IMR-90 (cell line): ENCODE results near the gene P2RX7. TPM values are rescaled to one million over a fixed set of nuclear protein-coding genes. Genes with fewer than 3 reads are reported as not detected.

Experiments used
- ATAC-seq: fragments of 200-7000 bp; cut with Tn5 transposase; 2 replicates; pipeline ENCODE4 v1.9.1; 2020; ENCODE audit warnings: low read depth, mild to moderate bottlenecking, moderate library complexity
- BruUV-seq: library from RNA; stranded (reverse); fragments of 400-500 nt; replicated peaks from 2 replicates; lab custom pipeline; 2021; lab: Mats Ljungman, UMichigan
- CTCF ChIA-PET: fragments of 300-600 bp; formaldehyde crosslinking; extraction: SDS; loops from one replicate; lab custom pipeline; 2021; ENCODE audit warnings: antibody characterized with exemption; lab: Yijun Ruan, JAX
- POLR2A ChIA-PET: fragments of 300-600 bp; sonication (Branson Sonifier 250); formaldehyde crosslinking; loops from one replicate; lab custom pipeline; 2022; ENCODE audit warnings: antibody characterized with exemption; ENCODE audit not compliant: unreplicated experiment; lab: Charles Lee
- DNase-seq: peaks from one replicate; pipeline ENCODE4 v3.0.0; 2013
- H2AFZ ChIP-seq: replicated peaks from 2 replicates; pipeline ENCODE3; 2013; ENCODE audit warnings: low read length, mild to moderate bottlenecking; ENCODE audit not compliant: poor library complexity
- H2AK5ac ChIP-seq: 2 replicates; pipeline ENCODE4 v1.6.1; 2013; ENCODE audit warnings: low read depth, low read length, inconsistent platforms
- H2AK9ac ChIP-seq: replicated peaks from 2 replicates; pipeline ENCODE3; 2013; ENCODE audit warnings: mild to moderate bottlenecking, low read depth, low read length, moderate library complexity; ENCODE audit not compliant: poor library complexity
- H2BK120ac ChIP-seq: 2 replicates; pipeline ENCODE4 v1.6.1; 2013; ENCODE audit warnings: low read depth, low read length, inconsistent platforms
- H2BK15ac ChIP-seq: 3 replicates; pipeline ENCODE4 v1.6.1; 2013; ENCODE audit warnings: low read depth, low read length, inconsistent platforms
- H2BK20ac ChIP-seq: 2 replicates; pipeline ENCODE4 v1.6.1; 2013; ENCODE audit warnings: low read depth, mild to moderate bottlenecking, inconsistent platforms, low read length, moderate library complexity
- H2BK5ac ChIP-seq: 2 replicates; pipeline ENCODE4 v1.6.1; 2013; ENCODE audit warnings: mild to moderate bottlenecking, low read depth, low read length, inconsistent platforms; ENCODE audit not compliant: poor library complexity, severe bottlenecking
- H3K14ac ChIP-seq: replicated peaks from 2 replicates; pipeline ENCODE4 v1.6.1; 2013; ENCODE audit warnings: low read depth, low read length, inconsistent platforms
- H3K18ac ChIP-seq: 2 replicates; pipeline ENCODE4 v1.6.1; 2013; ENCODE audit warnings: low read depth, low read length, control low read depth
- H3K23ac ChIP-seq: 2 replicates; pipeline ENCODE4 v1.6.1; 2013; ENCODE audit warnings: low read depth, low read length, inconsistent platforms
- H3K27ac ChIP-seq: 2 replicates; pipeline ENCODE4 v1.5.1; 2013; ENCODE audit warnings: mild to moderate bottlenecking, control low read depth, low read length; ENCODE audit not compliant: insufficient read depth
- H3K27me3 ChIP-seq: 2 replicates; pipeline ENCODE4 v1.6.1; 2013; ENCODE audit warnings: low read length; ENCODE audit not compliant: control insufficient read depth, insufficient read depth
- H3K36me3 ChIP-seq: 2 replicates; pipeline ENCODE4 v1.6.1; 2013; ENCODE audit warnings: low read length, mixed read lengths; ENCODE audit not compliant: control insufficient read depth, insufficient read depth
- H3K4ac ChIP-seq: 2 replicates; pipeline ENCODE4 v1.6.1; 2013; ENCODE audit warnings: low read depth, low read length, inconsistent platforms
- H3K4me1 ChIP-seq: 2 replicates; pipeline ENCODE4 v1.6.1; 2013; ENCODE audit warnings: low read length, mixed read lengths; ENCODE audit not compliant: control insufficient read depth, insufficient read depth
- H3K4me2 ChIP-seq: 2 replicates; pipeline ENCODE4 v1.6.1; 2013; ENCODE audit warnings: low read depth, mild to moderate bottlenecking, control low read depth, low read length, moderate library complexity
- H3K4me3 ChIP-seq: 2 replicates; pipeline ENCODE4 v1.5.1; 2013; ENCODE audit warnings: low read depth, mild to moderate bottlenecking, control low read depth, low read length, moderate library complexity; ENCODE audit not compliant: insufficient read depth
- H3K56ac ChIP-seq: 2 replicates; pipeline ENCODE4 v1.6.1; 2013; ENCODE audit warnings: low read length, inconsistent platforms; ENCODE audit not compliant: insufficient read depth; ENCODE audit errors: extremely low read depth
- H3K79me1 ChIP-seq, 2 experiments: 2 replicates each; pipeline ENCODE4 v1.6.1; 2013; ENCODE audit warnings: low read length in 2 of 2, inconsistent platforms in 1 of 2, low read depth in 1 of 2
- H3K9ac ChIP-seq: 2 replicates; pipeline ENCODE4 v1.6.1; 2013; ENCODE audit warnings: low read depth, low read length, control low read depth
- H3K9me1 ChIP-seq: 2 replicates; pipeline ENCODE4 v1.6.1; 2013; ENCODE audit warnings: low read length, inconsistent platforms; ENCODE audit not compliant: insufficient read depth
- H3K9me3 ChIP-seq: 2 replicates; pipeline ENCODE4 v1.6.1; 2013; ENCODE audit warnings: low read length; ENCODE audit not compliant: control insufficient read depth, insufficient read depth
- H4K20me1 ChIP-seq: 2 replicates; pipeline ENCODE4 v1.6.1; 2013; ENCODE audit warnings: low read length, inconsistent platforms; ENCODE audit not compliant: insufficient read depth
- H4K5ac ChIP-seq: 2 replicates; pipeline ENCODE4 v1.6.1; 2013; ENCODE audit warnings: mild to moderate bottlenecking, low read depth, low read length, control low read depth
- H4K8ac ChIP-seq, 2 experiments: 2 replicates each; pipeline ENCODE4 v1.6.1; 2013; ENCODE audit warnings: low read depth in 2 of 2, low read length in 2 of 2, control low read depth in 1 of 2, inconsistent platforms in 1 of 2
- H4K91ac ChIP-seq: 2 replicates; pipeline ENCODE4 v1.6.1; 2013; ENCODE audit warnings: low read depth, low read length, inconsistent platforms; ENCODE audit not compliant: insufficient read depth
- CEBPB ChIP-seq: IDR thresholded peaks from 2 replicates; pipeline ENCODE4 v1.6.1; 2012; ENCODE audit warnings: low read depth, low read length, improper control_type of control experiment
- CHD1 ChIP-seq: IDR thresholded peaks from 2 replicates; pipeline ENCODE4 v1.6.1; 2012; ENCODE audit warnings: low read depth, low read length, improper control_type of control experiment
- FOS ChIP-seq: fragments of 150-350 bp; IDR thresholded peaks from 2 replicates; pipeline ENCODE4 v1.6.1; 2016; ENCODE audit warnings: low read depth, low read length
- MXI1 ChIP-seq: IDR thresholded peaks from 2 replicates; pipeline ENCODE4 v1.6.1; 2012; ENCODE audit warnings: low read depth, mild to moderate bottlenecking, low read length, moderate library complexity, borderline replicate concordance
- NFE2L2 ChIP-seq: fragments of 150-350 bp; IDR thresholded peaks from 2 replicates; pipeline ENCODE4 v1.6.1; 2016; ENCODE audit warnings: low read depth, mild to moderate bottlenecking, low read length
- POLR2A ChIP-seq: IDR thresholded peaks from 2 replicates; pipeline ENCODE4 v1.6.1; 2012; ENCODE audit warnings: mild to moderate bottlenecking, low read depth, low read length
- RAD21 ChIP-seq: IDR thresholded peaks from 2 replicates; pipeline ENCODE4 v1.6.1; 2012; ENCODE audit warnings: low read length, improper control_type of control experiment
- SMC3 ChIP-seq: fragments of 150-350 bp; IDR thresholded peaks from 2 replicates; pipeline ENCODE4 v1.6.1; 2016; ENCODE audit warnings: low read depth, mild to moderate bottlenecking, antibody characterized with exemption, low read length, moderate library complexity
- WGBS, 2 experiments: methylation state at CpG; one replicate each; pipeline versions ENCODE4 v1.1.5 to v1.1.7; 2013; ENCODE audit warnings: missing lambda C conversion rate in 2 of 2; ENCODE audit not compliant: insufficient read length in 1 of 2; ENCODE audit errors: extremely low coverage in 2 of 2; 5-methylcytosine and 5-hydroxymethylcytosine counted together
- dilution Hi-C: fragments of 300-500 bp; cut with HindIII; formaldehyde crosslinking; loops from one replicate; pipeline ENCODE4 v1.14.3; 2018; ENCODE audit warnings: low sequenced_read_pairs; ENCODE audit not compliant: unreplicated experiment
- in situ Hi-C: fragments of 300-500 bp; cut with MboI; formaldehyde crosslinking; loops from 3 replicates; pipeline ENCODE4 v1.14.3; 2019; ENCODE audit warnings: low sequenced_read_pairs, inconsistent platforms, mixed read lengths
- intact Hi-C: fragments of 100-400 bp; cut with micrococcal nuclease; formaldehyde crosslinking; loops from 2 replicates; pipeline ENCODE4 v1.10.0; 2022
- polyA plus RNA-seq, 3 experiments: library from polyadenylated mRNA; depleted of rRNA; stranded (reverse); fragments of >200 nt; gene quantifications; 2 replicates each; pipeline ENCODE4 v1.2.3, GENCODE V29; 2012; ENCODE audit warnings: low replicate concordance in 1 of 3
- total RNA-seq: library from RNA; depleted of rRNA; stranded (reverse); fragments of >200 nt; gene quantifications from 2 replicates; pipeline ENCODE4 v1.2.3, GENCODE V29; 2012
- TF ChIP-seq, protein P1 (sequence below): conservative IDR thresholded peaks from 2 replicates; pipeline ENCODE4 v1.5.1; 2012; ENCODE audit warnings: mild to moderate bottlenecking, low read depth, low read length, improper control_type of control experiment

Gene P2RX7
- total and polyA plus RNA-seq, 2 of the 4 experiments (the other 2 are of a cell fraction) = 0.07 to 0.18 TPM

- CTCF ChIA-PET = no interaction called here
- BruUV-seq = no TSS peak
- Histone ChIP-seq H3K36me3 (no peaks in the 10 kb centered on the region), H2AK5ac (no peak overlapping the region), H2AK9ac (no peak overlapping the region), H3K4me3 (no peak overlapping the region), H4K91ac (no peak overlapping the region), H2BK20ac (no peak overlapping the region), H3K23ac (no peak overlapping the region), H4K5ac (no peak overlapping the region), H3K27ac (no peak overlapping the region), H3K14ac (no peak overlapping the region), H3K4me2 (no peak overlapping the region), H2BK5ac (no peak overlapping the region), H2BK120ac (no peak overlapping the region), H4K20me1 (no peaks in the 10 kb centered on the region), H2BK15ac (no peak overlapping the region), H3K4me1 (peaks cover 4% of the 10 kb centered on the region), H3K9me1 (no peaks in the 10 kb centered on the region), H2AFZ (no peak overlapping the region), H3K18ac (no peak overlapping the region), H4K8ac (no peak overlapping the region), H3K27me3 (peaks cover 12% of the 10 kb centered on the region), H3K4ac (no peak overlapping the region), H3K79me1 (no peaks in the 10 kb centered on the region), H3K9me3 (no peaks in the 10 kb centered on the region), H3K9ac (no peak overlapping the region), H3K56ac (no peak overlapping the region)
- in situ Hi-C loops (no loop called here), intact Hi-C loops (no loop called here), dilution Hi-C loops (no loop called here)
- TF ChIP-seq POLR2A (no peak), RAD21 (no peak), SMC3 (no peak), NFE2L2 (no peak), CEBPB (no peak), FOS (no peak), CHD1 (no peak), MXI1 (no peak)
- TF ChIP-seq, protein P1, sequence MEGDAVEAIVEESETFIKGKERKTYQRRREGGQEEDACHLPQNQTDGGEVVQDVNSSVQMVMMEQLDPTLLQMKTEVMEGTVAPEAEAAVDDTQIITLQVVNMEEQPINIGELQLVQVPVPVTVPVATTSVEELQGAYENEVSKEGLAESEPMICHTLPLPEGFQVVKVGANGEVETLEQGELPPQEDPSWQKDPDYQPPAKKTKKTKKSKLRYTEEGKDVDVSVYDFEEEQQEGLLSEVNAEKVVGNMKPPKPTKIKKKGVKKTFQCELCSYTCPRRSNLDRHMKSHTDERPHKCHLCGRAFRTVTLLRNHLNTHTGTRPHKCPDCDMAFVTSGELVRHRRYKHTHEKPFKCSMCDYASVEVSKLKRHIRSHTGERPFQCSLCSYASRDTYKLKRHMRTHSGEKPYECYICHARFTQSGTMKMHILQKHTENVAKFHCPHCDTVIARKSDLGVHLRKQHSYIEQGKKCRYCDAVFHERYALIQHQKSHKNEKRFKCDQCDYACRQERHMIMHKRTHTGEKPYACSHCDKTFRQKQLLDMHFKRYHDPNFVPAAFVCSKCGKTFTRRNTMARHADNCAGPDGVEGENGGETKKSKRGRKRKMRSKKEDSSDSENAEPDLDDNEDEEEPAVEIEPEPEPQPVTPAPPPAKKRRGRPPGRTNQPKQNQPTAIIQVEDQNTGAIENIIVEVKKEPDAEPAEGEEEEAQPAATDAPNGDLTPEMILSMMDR = no peak
- ATAC-seq = no peak
- no peak for DNase-seq
- 80% methylated on average over 1 of the region's 6 CpGs; no CpG with 5 or more reads in 1 of the 2 experiments for WGBS, 2 experiments
- POLR2A ChIA-PET = no interaction called here
These were observed 1.8 kb upstream of the P2RX7 start for GRCh38 chr12:121130866-121131373.
